Gastroesophageal sphincter (tissue), 3 donors: Measurements from ENCODE around the gene DNAH17.

ENCODE experiments used
- CTCF ChIP-seq, 4 experiments: fragments of 200-600 bp in 2 of 4; fragments of 450-650 bp in 2 of 4; sonication (generic) in 1 of 4; IDR thresholded peaks; one replicate each; pipeline ENCODE4 v1.5.1; 2017 to 2019; ENCODE audit warnings: antibody characterized with exemption in 4 of 4, mild to moderate bottlenecking in 2 of 4, moderate library complexity in 2 of 4
- POLR2A ChIP-seq, 2 donors: fragments of 450-650 bp; IDR thresholded peaks; one replicate each; pipeline ENCODE4 v1.6.1; 2017; ENCODE audit warnings: antibody characterized with exemption in 2 of 2, mild to moderate bottlenecking in 2 of 2, moderate library complexity in 1 of 2
- POLR2AphosphoS5 ChIP-seq: sonication (generic); formaldehyde crosslinking; IDR thresholded peaks from one replicate; pipeline ENCODE4 v1.6.1; 2017; ENCODE audit warnings: antibody characterized with exemption

- TF ChIP-seq POLR2A (IDR thresholded peaks at IDR 0.05) (no peak), POLR2AphosphoS5 (no peak), CTCF (IDR thresholded peaks at IDR 0.05) (no peak)
Measured at GRCh38 chr17:78471635-78472034, 105.6 kb downstream of the DNAH17 start.
